Urinary bladder (tissue), 4 donors: ENCODE results near the gene PHF12. TPM values are rescaled to one million over a fixed set of nuclear protein-coding genes. Genes with fewer than 3 reads are reported as not detected.
"Not testable (repeated sequence)": the region's sequence is repeated elsewhere in the genome, so short reads cannot be mapped to it uniquely, and the experiment has no call there.

ENCODE experiments used
- DNase-seq: peaks from one replicate; pipeline ENCODE4 v3.0.0-alpha.2; 2015; ENCODE audit errors: extremely low spot score
- H3K27ac ChIP-seq: one replicate; pipeline ENCODE4 v1.5.1; 2013; ENCODE audit warnings: low read depth, mild to moderate bottlenecking, moderate library complexity
- H3K36me3 ChIP-seq: one replicate; pipeline ENCODE4 v1.6.1; 2013; ENCODE audit warnings: mild to moderate bottlenecking, moderate library complexity; ENCODE audit not compliant: insufficient read depth
- H3K4me1 ChIP-seq: one replicate; pipeline ENCODE4 v1.6.1; 2013; ENCODE audit warnings: mild to moderate bottlenecking, moderate library complexity; ENCODE audit not compliant: insufficient read depth
- H3K4me3 ChIP-seq: one replicate; pipeline ENCODE4 v1.5.1; 2013; ENCODE audit warnings: low read depth, low read length
- WGBS: extraction: QIAGEN DNeasy Blood & Tissue Kit; methylation state at CpG from one replicate; pipeline ENCODE4 v1.1.7; 2013; 5-methylcytosine and 5-hydroxymethylcytosine counted together
- polyA plus RNA-seq: library from polyadenylated mRNA; stranded (reverse); fragments of 200-250 nt; gene quantifications from one replicate; pipeline ENCODE4 v1.2.3, GENCODE V29; 2013
- total RNA-seq: library from RNA; depleted of rRNA; stranded (reverse); fragments of >200 nt; gene quantifications from one replicate; pipeline ENCODE4 v1.2.3, GENCODE V29; 2014
- donor health status: healthy with polysubstance abuse.
- donor health status: healthy.

PHF12 gene
- total and polyA plus RNA-seq, 2 donors, result 21.1 to 30.8 TPM

DNA sequence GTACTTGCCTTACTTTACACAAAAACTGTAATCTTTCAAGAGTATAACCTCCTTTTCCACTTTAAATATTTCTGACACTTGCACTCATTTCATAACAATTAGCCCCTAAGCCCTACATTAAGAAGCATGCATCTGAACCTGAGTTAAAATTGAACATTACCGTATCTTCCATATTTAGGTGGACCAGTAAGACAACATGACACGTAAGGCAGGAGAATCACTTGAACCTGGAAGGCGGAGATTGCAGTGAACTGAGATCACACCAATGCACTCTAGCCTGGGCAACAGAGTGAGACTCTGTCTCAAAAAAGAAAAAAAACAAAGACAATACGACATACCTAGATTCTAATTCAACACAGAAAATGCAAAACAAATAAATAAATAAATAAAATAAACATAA is 7.0 kb downstream of the PHF12 start:
- H3K4me1 ChIP-seq, result peaks cover 3% of the 10 kb centered on the region

DNA sequence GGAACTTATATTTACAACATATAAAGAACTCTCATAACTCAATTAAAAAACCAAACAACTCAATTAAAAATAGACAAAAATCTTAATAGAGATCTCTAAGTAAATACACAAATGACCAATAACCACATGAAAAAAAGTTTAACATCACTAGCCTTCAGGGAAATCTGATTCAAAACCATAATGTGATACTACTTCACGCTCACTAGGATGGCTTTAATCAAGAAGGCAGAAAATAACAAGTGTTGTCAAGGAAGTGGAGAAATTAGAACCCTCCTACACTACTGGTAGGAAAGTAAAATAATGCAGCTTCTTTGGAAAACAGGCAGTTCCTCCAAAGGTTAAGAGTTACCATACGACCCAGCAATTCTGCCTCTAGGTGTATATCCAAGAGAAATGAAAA is 8.4 kb downstream of the PHF12 start:
- Histone ChIP-seq H3K36me3 (peaks cover 1% of the 10 kb centered on the region), H3K27ac (no peak overlapping the region), H3K4me1 (peaks cover 3% of the 10 kb centered on the region), H3K4me3 (no peak overlapping the region)
- DNase-seq, result no peak
- 91% methylated on average over 2 of the region's 2 CpGs for WGBS

More for the DNA sequence above, 7.0 kb downstream of the PHF12 start:
- 85% methylated on average over 4 of the region's 4 CpGs for WGBS
- Histone ChIP-seq H3K27ac (no peak overlapping the region), H3K4me3 (no peak overlapping the region), H3K36me3 (peaks cover 1% of the 10 kb centered on the region)
- DNase-seq, result no peak

DNA sequence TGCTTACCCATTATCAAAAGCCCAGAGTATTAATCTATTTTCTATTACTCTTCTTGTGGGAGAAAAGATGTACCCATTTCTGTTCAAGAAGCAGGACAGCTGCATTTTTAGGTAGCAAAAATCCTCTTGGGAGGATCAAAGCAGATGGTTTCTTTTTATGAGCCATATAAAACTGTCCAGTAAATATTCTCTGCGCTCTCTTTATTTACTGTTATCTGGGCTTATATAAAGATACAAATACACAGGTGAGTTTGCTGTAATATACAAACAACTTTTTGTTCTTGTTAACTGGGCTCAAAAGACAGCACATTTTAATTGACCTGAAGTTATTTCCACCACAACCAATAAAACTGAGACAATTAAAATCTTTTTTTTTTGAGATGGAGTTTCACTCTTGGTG is 10.1 kb downstream of the PHF12 start:
- H3K27ac ChIP-seq, result no peak overlapping the region
- WGBS, result 27% methylated on average over 1 of the region's 1 CpG

DNA sequence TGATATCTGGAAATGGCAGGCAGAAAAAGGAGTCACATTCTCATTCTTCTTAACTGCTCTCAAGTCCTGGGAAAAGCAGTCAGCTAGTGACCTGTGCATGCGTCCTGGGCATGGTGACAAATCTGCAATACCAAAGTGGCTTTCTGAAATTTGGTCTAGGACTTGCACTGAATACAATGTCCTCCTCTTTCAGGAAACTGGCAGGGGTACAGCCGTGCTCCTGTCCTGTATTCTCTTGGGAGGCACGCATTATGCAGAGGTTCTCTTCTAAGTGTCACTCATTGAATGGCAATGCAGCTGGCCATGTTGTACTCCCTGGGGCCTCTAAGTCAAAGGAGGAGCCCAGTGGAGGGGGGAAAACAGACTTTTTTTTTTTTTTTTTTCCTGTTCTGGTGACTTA is 10.6 kb downstream of the PHF12 start:
- H3K27ac ChIP-seq, result no peak overlapping the region
- no peaks in the 10 kb centered on the region for H3K4me1 ChIP-seq
- no peak for DNase-seq
- H3K4me3 ChIP-seq, result no peak overlapping the region
- WGBS, result 70% methylated on average over 3 of the region's 3 CpGs
- peaks cover 1% of the 10 kb centered on the region for H3K36me3 ChIP-seq

More for the DNA sequence above, 10.1 kb downstream of the PHF12 start:
- H3K36me3 ChIP-seq, result peaks cover 1% of the 10 kb centered on the region
- H3K4me3 ChIP-seq, result no peak overlapping the region
- DNase-seq, result no peak
- peaks cover 1% of the 10 kb centered on the region for H3K4me1 ChIP-seq

DNA sequence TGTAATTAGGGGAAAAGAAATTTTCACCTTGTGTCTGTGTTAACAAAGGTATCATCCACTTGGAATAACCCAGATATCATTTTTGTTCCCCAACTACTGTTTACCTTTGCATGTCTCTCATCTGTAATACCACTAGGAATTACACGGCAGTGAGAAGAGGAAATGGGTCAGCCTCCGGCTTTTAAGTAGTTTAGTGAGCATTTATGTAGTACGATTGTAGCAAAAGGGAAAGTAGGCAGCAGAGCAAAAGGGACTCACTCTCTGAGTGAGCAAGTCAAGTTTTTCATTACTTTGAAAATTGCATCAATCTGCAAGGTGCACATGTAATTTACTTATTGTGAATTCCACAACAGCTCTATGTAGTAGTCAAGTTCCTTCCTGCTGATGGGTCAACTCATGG is 11.2 kb downstream of the PHF12 start:
- H3K27ac ChIP-seq, result no peak overlapping the region
- H3K4me1 ChIP-seq, result no peaks in the 10 kb centered on the region
- no peak for DNase-seq
- WGBS, result 63% methylated on average over 3 of the region's 3 CpGs
- H3K4me3 ChIP-seq, result no peak overlapping the region
- peaks cover 1% of the 10 kb centered on the region for H3K36me3 ChIP-seq

DNA sequence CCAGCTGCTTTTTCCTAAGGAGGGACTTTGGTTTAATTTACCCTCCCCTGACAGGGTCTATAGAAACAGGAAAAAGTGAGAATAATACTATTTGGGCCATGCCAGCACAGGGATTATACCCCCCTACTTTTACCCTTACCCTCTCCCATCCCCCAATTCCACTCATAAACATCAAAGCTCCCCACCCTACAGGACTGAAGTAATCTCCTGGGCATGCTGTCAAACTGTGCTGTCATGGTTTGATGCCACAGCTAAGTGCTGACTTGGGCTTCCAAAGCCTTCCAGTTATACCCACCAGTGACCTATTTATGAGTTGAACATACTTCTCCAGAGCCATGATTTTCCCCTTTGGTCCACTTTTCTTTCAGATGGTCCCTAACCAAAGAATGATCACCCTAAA is 12.8 kb downstream of the PHF12 start:
- peaks cover 1% of the 10 kb centered on the region for H3K36me3 ChIP-seq
- no peak for DNase-seq
- H3K4me3 ChIP-seq, result no peak overlapping the region
- no peaks in the 10 kb centered on the region for H3K4me1 ChIP-seq
- H3K27ac ChIP-seq, result no peak overlapping the region

DNA sequence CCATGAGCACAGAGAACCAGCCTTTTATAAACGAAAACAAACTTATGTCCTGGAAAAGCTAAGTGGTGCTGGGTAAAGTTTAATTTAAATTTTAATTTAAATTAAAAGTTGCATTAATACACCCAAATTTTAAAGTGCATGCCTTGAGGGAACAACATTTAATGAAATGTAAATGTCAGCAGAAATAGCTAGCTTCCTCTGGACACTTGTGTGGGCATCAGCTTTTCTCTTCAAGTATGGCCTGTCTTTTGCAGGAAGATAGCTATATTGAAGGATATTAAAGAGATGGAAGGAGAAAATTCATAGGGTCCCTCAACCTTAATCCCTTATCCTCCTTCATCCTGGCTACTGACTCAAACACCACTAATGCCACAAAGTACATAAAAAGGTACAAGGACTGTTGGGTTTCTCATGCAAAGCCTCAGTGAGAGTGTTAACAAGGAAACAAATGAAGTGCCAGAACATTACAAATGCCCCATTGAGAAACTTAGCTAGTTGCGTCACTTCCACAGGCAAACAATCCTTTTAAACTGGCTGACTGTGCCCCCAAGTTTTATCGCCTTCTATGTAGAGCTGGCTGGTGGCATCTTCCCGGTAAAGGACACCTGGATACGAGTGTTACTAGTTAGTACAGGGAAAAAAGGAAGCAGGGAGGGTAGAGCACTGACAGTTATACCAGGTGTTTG is 14.1 kb downstream of the PHF12 start:
- Histone ChIP-seq H3K4me1 (no peaks in the 10 kb centered on the region), H3K27ac (no peak overlapping the region), H3K4me3 (no peak overlapping the region), H3K36me3 (no peaks in the 10 kb centered on the region)
- WGBS, result 80% methylated on average over 5 of the region's 5 CpGs
- no peak for DNase-seq

DNA sequence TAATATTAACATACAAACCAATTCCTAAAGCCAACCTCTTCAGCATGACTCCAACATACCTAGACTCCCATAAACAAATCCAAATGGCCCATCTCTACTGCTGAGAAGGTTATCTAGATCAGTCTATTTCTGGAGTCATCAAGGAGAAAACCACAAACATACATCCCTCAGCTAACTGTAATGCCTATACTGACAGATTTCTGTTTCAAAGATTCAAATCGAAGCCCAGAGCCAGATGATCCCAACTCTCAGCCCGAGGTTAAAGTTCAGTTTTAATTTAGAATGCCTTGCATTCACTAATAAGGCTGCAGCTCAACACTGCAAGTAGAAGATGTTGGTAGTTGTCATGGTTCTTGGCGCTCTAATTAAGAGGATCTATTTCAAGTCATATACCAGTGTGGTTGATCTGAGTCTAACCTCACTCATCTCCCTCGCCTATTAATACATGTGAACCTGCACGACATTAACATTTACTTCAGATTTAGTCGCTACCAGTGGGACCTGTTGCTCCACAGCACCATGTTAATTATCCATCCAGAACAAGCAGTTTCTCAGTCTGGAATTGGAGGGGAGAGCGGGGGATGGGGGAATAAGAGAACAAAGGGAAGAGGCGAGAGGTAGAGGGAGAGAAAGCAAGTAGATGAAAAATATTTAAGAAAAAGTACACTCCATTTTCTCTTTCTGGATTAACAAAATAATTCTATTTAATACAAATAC is 15.4 kb downstream of the PHF12 start:
- H3K27ac ChIP-seq, result no peak overlapping the region
- H3K4me3 ChIP-seq, result no peak overlapping the region
- WGBS, result 89% methylated on average over 8 of the region's 8 CpGs
- no peak for DNase-seq
- H3K4me1 ChIP-seq, result no peaks in the 10 kb centered on the region
- H3K36me3 ChIP-seq, result no peaks in the 10 kb centered on the region

DNA sequence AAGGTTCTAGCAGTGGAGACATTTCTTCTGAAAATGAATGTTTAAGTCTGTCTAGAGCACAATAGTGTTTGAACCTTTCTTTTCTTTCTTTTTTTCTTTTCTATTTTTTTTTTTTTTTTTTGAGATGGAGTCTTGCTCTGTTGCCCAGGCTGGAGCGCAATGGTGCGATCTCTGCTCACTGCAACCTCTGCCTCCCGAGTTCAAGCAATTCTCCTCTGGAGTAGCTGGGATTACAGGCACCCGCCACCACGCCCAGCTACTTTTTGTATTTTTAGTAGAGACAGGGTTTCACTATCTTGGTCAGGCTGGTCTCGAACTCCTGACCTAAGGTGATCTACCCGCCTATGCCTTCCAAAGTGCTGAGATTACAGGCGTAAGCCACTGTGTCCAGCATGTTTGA is 16.8 kb downstream of the PHF12 start:
- WGBS, result 95% methylated on average over 8 of the region's 8 CpGs
- not testable (repeated sequence) for H3K36me3 ChIP-seq, DNase-seq, H3K4me3 ChIP-seq, H3K4me1 ChIP-seq, H3K27ac ChIP-seq

DNA sequence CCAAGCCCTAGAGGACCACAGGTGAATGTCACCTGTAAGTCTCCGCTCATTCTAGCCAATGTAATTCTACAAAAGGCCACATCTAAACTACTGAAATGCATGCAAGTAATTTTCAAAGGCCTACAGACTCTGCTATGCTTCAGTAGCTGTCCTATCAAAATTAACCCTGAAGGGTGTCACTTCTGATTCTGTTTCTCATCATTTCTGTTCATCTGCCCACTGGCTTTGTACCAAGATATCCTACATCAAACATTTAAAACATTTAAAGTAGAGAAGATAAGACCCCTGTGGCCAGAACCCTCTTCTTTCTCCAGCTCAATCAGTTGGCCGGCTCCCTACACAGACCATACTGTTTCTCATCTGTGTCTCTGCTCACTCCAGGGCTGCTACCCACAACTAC is 21.5 kb downstream of the PHF12 start:
- peaks cover 2% of the 10 kb centered on the region for H3K4me1 ChIP-seq
- no peak overlapping the region for H3K27ac ChIP-seq
- 90% methylated on average over 2 of the region's 2 CpGs for WGBS
- no peaks in the 10 kb centered on the region for H3K36me3 ChIP-seq
- DNase-seq, result no peak
- H3K4me3 ChIP-seq, result no peak overlapping the region

DNA sequence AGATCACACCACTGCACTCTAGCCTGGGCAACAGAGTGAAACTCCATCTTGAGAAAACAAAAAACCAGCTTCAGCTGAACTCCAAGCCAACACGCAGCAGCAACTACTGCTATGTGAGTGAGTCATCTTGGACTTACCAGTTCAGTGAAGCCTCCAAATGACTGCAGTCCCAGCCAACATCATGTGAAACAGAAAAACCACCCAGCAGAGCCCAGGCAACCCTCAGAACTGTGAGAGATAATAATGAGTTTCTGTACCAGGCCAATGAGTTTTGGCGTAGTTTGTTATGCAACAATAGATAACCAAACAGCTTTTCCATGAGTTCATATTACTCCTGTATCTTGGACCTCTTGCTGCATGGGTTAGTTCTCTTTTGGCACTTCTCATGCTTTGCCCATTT is 23.3 kb downstream of the PHF12 start:
- Histone ChIP-seq H3K4me3 (no peak overlapping the region), H3K36me3 (peaks cover 3% of the 10 kb centered on the region), H3K4me1 (peaks cover 2% of the 10 kb centered on the region), H3K27ac (no peak overlapping the region)
- no peak for DNase-seq
- WGBS, result 97% methylated on average over 2 of the region's 2 CpGs

DNA sequence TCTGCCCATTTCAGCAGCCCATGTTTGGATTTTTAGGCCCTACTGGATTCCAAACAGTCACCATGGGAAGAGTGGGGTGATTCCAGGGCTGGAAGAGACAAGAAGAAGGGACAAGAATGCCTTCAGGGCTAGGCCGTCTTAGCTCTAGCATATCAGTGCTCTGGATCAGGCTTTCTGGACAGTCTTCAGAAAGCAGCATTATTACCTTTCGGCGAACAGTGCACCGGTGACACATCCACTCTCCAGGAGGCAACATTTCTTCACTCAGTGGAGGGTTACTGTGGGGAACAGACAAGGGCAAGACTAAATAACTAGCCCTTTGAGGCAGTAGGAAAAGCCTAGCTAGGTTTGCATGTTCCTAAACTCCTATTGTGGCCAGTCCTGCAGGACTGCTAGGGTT is 24.5 kb downstream of the PHF12 start:
- peak overlapping the region; percentile 46 for H3K27ac ChIP-seq
- H3K4me1 ChIP-seq, result peaks cover 2% of the 10 kb centered on the region
- no peak for DNase-seq
- H3K36me3 ChIP-seq, result peaks cover 3% of the 10 kb centered on the region
- WGBS, result 81% methylated on average over 4 of the region's 4 CpGs
- no peak overlapping the region for H3K4me3 ChIP-seq

DNA sequence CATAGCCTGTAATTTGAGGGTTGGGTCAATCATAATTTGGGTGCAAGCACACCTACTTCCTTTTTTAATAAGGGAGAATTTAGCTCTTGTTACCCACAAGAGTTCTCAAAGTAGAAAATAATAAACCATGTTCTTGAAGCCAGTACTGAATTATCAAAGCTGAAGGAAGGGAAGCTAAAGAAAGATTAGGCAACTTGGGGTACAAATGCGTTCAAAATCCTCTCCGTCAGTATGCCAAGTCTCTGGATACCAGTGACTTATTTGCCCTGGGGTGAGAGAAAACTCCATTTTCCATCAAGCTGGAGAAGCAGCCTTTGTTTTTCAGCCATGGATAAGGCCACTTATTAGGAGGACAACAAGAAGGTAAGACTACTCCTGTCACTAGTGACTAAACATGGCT is 25.0 kb downstream of the PHF12 start:
- WGBS, result 82% methylated on average over 2 of the region's 2 CpGs
- Histone ChIP-seq H3K27ac (peak overlapping the region; percentile 46), H3K4me1 (peaks cover 2% of the 10 kb centered on the region), H3K4me3 (no peak overlapping the region), H3K36me3 (peaks cover 3% of the 10 kb centered on the region)
- no peak for DNase-seq

DNA sequence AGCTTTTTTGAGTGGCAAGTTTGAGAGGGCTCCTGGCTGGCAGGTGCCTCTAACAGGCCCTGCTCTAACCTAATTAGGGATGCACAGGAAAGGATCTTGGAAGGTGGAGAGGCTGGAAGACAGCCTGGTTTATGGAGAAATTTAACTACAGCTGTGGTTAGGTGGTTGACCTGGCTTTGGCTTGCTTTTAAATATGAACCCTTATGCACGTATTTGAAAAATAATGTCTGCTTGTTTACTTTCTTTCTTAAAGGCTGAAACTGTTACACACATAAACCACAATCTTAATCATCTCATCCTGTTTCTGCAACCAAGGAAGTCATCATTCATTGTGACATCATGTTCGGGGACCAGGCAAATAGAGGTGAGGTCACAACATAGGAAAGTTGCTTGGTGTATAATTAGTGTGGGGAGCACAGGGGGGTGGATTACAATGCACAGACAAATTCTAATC is 25.4 kb downstream of the PHF12 start:
- peak overlapping the region; percentile 81 for H3K27ac ChIP-seq
- peaks cover 3% of the 10 kb centered on the region for H3K36me3 ChIP-seq

More for the DNA sequence above, 25.4 kb downstream of the PHF12 start:
- DNase-seq, result no peak
- Histone ChIP-seq H3K4me3 (no peak overlapping the region), H3K4me1 (peaks cover 2% of the 10 kb centered on the region)
- 31% methylated on average over 2 of the region's 2 CpGs for WGBS
